HG03442 (cell line): ENCODE results near the gene ZNF79.

Experiments
- ATAC-seq: cut with Tn5 transposase; IDR thresholded peaks from one replicate; pipeline ENCODE4 v1.9.1; 2021; ENCODE audit warnings: mild to moderate bottlenecking, moderate library complexity; ENCODE audit not compliant: unreplicated experiment

Gene ZNF79

GRCh38 chr9:127492616-127493015 lies 68.4 kb downstream of the ZNF79 start:
- no peak for ATAC-seq

- ATAC-seq: no peak
Observed at GRCh38 chr9:127493592-127494303, 69.6 kb downstream of the ZNF79 start.

- no peak for ATAC-seq
Observed at GRCh38 chr9:127494304-127494702, 70.1 kb downstream of the ZNF79 start.
